Measurements from ENCODE around the gene EPB41L1. TPM values are rescaled to one million over a fixed set of nuclear protein-coding genes. Genes with fewer than 3 reads are reported as not detected.

The EPB41L1 gene
- total RNA-seq, 1 experiment from 2014 or later, result 129 TPM

DNA sequence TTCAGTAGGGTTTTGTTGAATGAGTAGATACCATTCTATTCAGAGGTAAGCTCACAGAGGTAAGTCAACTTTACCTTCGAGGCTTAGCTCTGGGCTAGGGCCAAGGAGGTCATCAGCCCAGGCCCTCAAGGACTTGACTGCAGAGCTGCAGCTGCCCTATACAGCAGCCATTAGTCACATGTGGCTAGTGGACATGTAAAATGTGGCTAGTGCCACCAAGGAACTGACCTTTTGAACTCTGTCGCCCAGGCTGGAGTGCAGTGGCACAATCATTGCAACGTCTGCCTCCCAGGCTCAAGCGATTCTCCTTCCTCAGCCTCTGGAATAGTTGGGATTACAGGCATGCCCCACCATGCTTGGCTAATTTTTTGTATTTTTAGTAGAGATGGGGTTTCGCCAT is 47.9 kb upstream of the EPB41L1 start:
- peaks cover 26% of the 10 kb centered on the region for H3K4me1 Mint-ChIP-seq (ENCODE audit: low read depth, unreplicated experiment)
- Histone ChIP-seq H3K36me3 (ENCODE audit: control insufficient read depth, insufficient read depth, low read length) (peaks cover 2% of the 10 kb centered on the region; the same call in 1 of the 2 replicates), H3K4me3 (ENCODE audit: low read depth, low read length) (no peak overlapping the region), H3K9me3 (no peaks in the 10 kb centered on the region), H3K27me3 (replicated peaks; ENCODE audit: control insufficient read depth, insufficient read depth, low read length) (no peaks in the 10 kb centered on the region), H3K4me1 (peaks cover 41% of the 10 kb centered on the region)
- no peaks in the 10 kb centered on the region for H3K9me3 Mint-ChIP-seq (ENCODE audit: unreplicated experiment)
- H3K27me3 Mint-ChIP-seq (ENCODE audit: insufficient read depth, unreplicated experiment), result no peaks in the 10 kb centered on the region
- peaks cover 32% of the 10 kb centered on the region for H3K36me3 Mint-ChIP-seq (ENCODE audit: insufficient read depth, unreplicated experiment)
- DNase-seq, result no peak
- no peak overlapping the region for H3K4me3 Mint-ChIP-seq (ENCODE audit: unreplicated experiment)
- no TSS peak for BruUV-seq (replicated peaks)
- intact Hi-C loops (cut with micrococcal nuclease; ENCODE audit: unreplicated experiment), result no loop called here
- POLR2A ChIA-PET, result interaction anchor here (1.2 kb wide), 1 partner anchor 14 kb away, joined by 5 read pairs; no protein-coding TSS in a partner anchor
- H3K27ac Mint-ChIP-seq (ENCODE audit: unreplicated experiment), result peak overlapping the region; percentile 41
- CTCF ChIA-PET, result interaction anchor here (0.9 to 1.9 kb wide), 6 partner anchors 12 to 153 kb away, joined by 3 to 6 read pairs (median 4); partner anchors contain the start of gene SCAND1
- no peak for TF ChIP-seq CTCF (IDR thresholded peaks at IDR 0.05; ENCODE audit: insufficient read depth in 1 of 2, low read depth in 1 of 2, low read length in 1 of 2, severe bottlenecking in 1 of 2, unreplicated experiment in 1 of 2)

- Mint-ChIP-seq H3K4me3 (ENCODE audit: unreplicated experiment) (no peak overlapping the region), H3K27me3 (ENCODE audit: insufficient read depth, unreplicated experiment) (no peaks in the 10 kb centered on the region), H3K36me3 (ENCODE audit: insufficient read depth, unreplicated experiment) (peaks cover 39% of the 10 kb centered on the region), H3K4me1 (ENCODE audit: low read depth, unreplicated experiment) (peaks cover 29% of the 10 kb centered on the region), H3K9me3 (ENCODE audit: unreplicated experiment) (no peaks in the 10 kb centered on the region), H3K27ac (ENCODE audit: unreplicated experiment) (no peak overlapping the region)
- H3K27me3 ChIP-seq (replicated peaks; ENCODE audit: control insufficient read depth, insufficient read depth, low read length), result no peaks in the 10 kb centered on the region
- H3K36me3 ChIP-seq (ENCODE audit: control insufficient read depth, insufficient read depth, low read length), result peaks cover 2% of the 10 kb centered on the region; the same call in 1 of the 2 replicates
- no peak overlapping the region for H3K4me3 ChIP-seq (ENCODE audit: low read depth, low read length)
- no peak for TF ChIP-seq CTCF (IDR thresholded peaks at IDR 0.05; ENCODE audit: insufficient read depth in 1 of 2, low read depth in 1 of 2, low read length in 1 of 2, severe bottlenecking in 1 of 2, unreplicated experiment in 1 of 2)
- intact Hi-C loops (cut with micrococcal nuclease; ENCODE audit: unreplicated experiment), result no loop called here
- no peaks in the 10 kb centered on the region for H3K9me3 ChIP-seq
- H3K4me1 ChIP-seq, result peaks cover 37% of the 10 kb centered on the region
- no peak for DNase-seq
- ChIA-PET CTCF (interaction anchor here (1.0 to 1.5 kb wide), 5 partner anchors 13 to 154 kb away, joined by 3 to 8 read pairs (median 3); partner anchors contain the start of gene SCAND1), POLR2A (interaction anchor here (0.6 to 1.0 kb wide), 3 partner anchors 16 to 467 kb away, joined by 3 to 4 read pairs (median 3); no protein-coding TSS in a partner anchor)
- no TSS peak for BruUV-seq (replicated peaks)
These were observed 46.7 kb upstream of the EPB41L1 start for GRCh38 chr20:36107881-36108280.

DNA sequence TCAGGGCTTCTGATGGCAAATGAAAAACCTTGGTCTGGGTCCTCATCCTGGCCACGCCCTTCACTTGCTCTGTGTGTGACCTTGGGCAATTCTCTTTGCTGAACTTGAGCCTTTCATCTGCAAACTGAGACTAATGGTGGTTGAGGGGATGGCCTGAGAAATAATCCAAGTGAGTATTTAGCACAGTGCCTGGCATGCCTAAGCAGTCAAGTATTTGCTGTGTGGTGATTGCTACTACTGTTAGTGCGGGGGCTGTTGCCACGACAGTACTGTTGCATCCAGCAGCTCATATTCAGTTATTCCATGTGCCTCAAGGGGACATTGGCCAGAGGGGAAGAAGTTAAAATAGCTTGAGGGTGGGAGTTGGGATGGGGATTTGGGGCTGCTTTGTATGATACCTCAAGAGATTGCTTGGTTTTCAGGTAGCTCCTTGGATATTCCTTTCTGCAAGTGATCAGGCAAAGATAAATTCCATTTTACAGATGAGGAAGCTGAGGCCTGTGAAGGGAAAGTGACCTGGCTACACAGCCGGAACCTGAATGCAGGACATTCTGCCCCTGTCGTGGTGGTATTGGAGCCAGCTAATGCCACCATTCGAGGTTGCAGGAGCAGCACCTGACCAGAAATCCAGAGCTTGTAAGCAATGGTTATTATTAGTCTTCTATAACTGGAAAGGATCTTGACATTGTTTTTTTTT is 45.1 kb upstream of the EPB41L1 start:
- Histone ChIP-seq H3K36me3 (ENCODE audit: control insufficient read depth, insufficient read depth, low read length) (peaks cover 2% of the 10 kb centered on the region; the same call in 1 of the 2 replicates), H3K4me3 (ENCODE audit: low read depth, low read length) (no peak overlapping the region), H3K27me3 (replicated peaks; ENCODE audit: control insufficient read depth, insufficient read depth, low read length) (no peaks in the 10 kb centered on the region), H3K9me3 (no peaks in the 10 kb centered on the region), H3K4me1 (peaks cover 32% of the 10 kb centered on the region)
- H3K27ac Mint-ChIP-seq (ENCODE audit: unreplicated experiment), result no peak overlapping the region
- no peak for DNase-seq
- H3K9me3 Mint-ChIP-seq (ENCODE audit: unreplicated experiment), result no peaks in the 10 kb centered on the region
- ChIA-PET POLR2A (interaction anchor here (0.5 to 0.6 kb wide), 3 partner anchors 11 to 131 kb away, joined by 3 to 10 read pairs (median 4); no protein-coding TSS in a partner anchor), CTCF (interaction anchor here (0.6 to 2.2 kb wide), 4 partner anchors 29 to 117 kb away, joined by 3 to 8 read pairs (median 4); no protein-coding TSS in a partner anchor)
- BruUV-seq (replicated peaks), result no TSS peak
- H3K27me3 Mint-ChIP-seq (ENCODE audit: insufficient read depth, unreplicated experiment), result no peaks in the 10 kb centered on the region
- no peak for TF ChIP-seq CTCF (IDR thresholded peaks at IDR 0.05; ENCODE audit: insufficient read depth in 1 of 2, low read depth in 1 of 2, low read length in 1 of 2, severe bottlenecking in 1 of 2, unreplicated experiment in 1 of 2)
- peaks cover 34% of the 10 kb centered on the region for H3K36me3 Mint-ChIP-seq (ENCODE audit: insufficient read depth, unreplicated experiment)
- peaks cover 17% of the 10 kb centered on the region for H3K4me1 Mint-ChIP-seq (ENCODE audit: low read depth, unreplicated experiment)
- no peak overlapping the region for H3K4me3 Mint-ChIP-seq (ENCODE audit: unreplicated experiment)
- intact Hi-C loops (cut with micrococcal nuclease; ENCODE audit: unreplicated experiment), result no loop called here
